Neural progenitor cell (in vitro differentiated cells): ENCODE measurements around the gene CD151. TPM values are rescaled to one million over a fixed set of nuclear protein-coding genes. Genes with fewer than 3 reads are reported as not detected.
A peak's percentile ranks its signal among the peaks of the same experiment; 100 is the strongest.

Experiments used
- DNase-seq: peaks from one replicate; pipeline ENCODE4 v3.0.0-alpha.2; 2016; ENCODE audit warnings: low spot score
- H2AFZ ChIP-seq: fragments of 200-600 bp; sonication (generic); replicated peaks from 2 replicates; pipeline ENCODE4 v1.6.1; 2016; ENCODE audit warnings: antibody characterized with exemption
- H3F3A ChIP-seq: fragments of 200-600 bp; sonication (generic); 2 replicates; pipeline ENCODE4 v1.6.1; 2016; ENCODE audit warnings: antibody characterized with exemption, low read depth
- H3K27ac ChIP-seq: fragments of 200-600 bp; sonication (generic); 2 replicates; pipeline ENCODE4 v1.5.1; 2016; ENCODE audit warnings: mild to moderate bottlenecking
- H3K27me3 ChIP-seq: fragments of 200-600 bp; sonication (generic); 2 replicates; pipeline ENCODE4 v1.6.1; 2016; ENCODE audit warnings: mild to moderate bottlenecking, moderate library complexity
- H3K36me3 ChIP-seq: fragments of 200-600 bp; sonication (generic); 2 replicates; pipeline ENCODE4 v1.5.1; 2016
- H3K4me1 ChIP-seq: fragments of 200-600 bp; sonication (generic); 2 replicates; pipeline ENCODE4 v1.6.1; 2016; ENCODE audit warnings: mixed run types
- H3K4me2 ChIP-seq: fragments of 200-600 bp; sonication (generic); 2 replicates; pipeline ENCODE4 v1.6.1; 2016
- H3K4me3 ChIP-seq: fragments of 200-600 bp; sonication (generic); 2 replicates; pipeline ENCODE4 v1.5.1; 2016
- H3K79me2 ChIP-seq: fragments of 200-600 bp; sonication (generic); 2 replicates; pipeline ENCODE4 v1.6.1; 2016; ENCODE audit warnings: low read depth
- H3K9ac ChIP-seq: fragments of 200-600 bp; sonication (generic); 2 replicates; pipeline ENCODE4 v1.6.1; 2016
- H3K9me3 ChIP-seq: fragments of 200-600 bp; sonication (generic); 2 replicates; pipeline ENCODE4 v1.5.1; 2016; ENCODE audit warnings: low read depth
- H4K20me1 ChIP-seq: fragments of 200-600 bp; sonication (generic); 2 replicates; pipeline ENCODE4 v1.6.1; 2016; ENCODE audit warnings: low read depth
- H3K27ac Mint-ChIP-seq: 3 replicates; pipeline ENCODE4 v1.8.0; 2021; ENCODE audit warnings: mixed read lengths
- H3K27me3 Mint-ChIP-seq: 2 replicates; pipeline ENCODE4 v1.8.0; 2022; ENCODE audit warnings: low read depth, mild to moderate bottlenecking, inconsistent platforms, moderate library complexity, mixed read lengths; ENCODE audit not compliant: insufficient read depth
- H3K36me3 Mint-ChIP-seq: 3 replicates; pipeline ENCODE4 v1.8.0; 2021; ENCODE audit warnings: mixed read lengths
- H3K4me1 Mint-ChIP-seq: 3 replicates; pipeline ENCODE4 v1.8.0; 2021; ENCODE audit warnings: mixed read lengths
- H3K4me3 Mint-ChIP-seq: 3 replicates; pipeline ENCODE4 v1.8.0; 2021; ENCODE audit warnings: mild to moderate bottlenecking, moderate library complexity, mixed read lengths
- H3K9me3 Mint-ChIP-seq: 3 replicates; pipeline ENCODE4 v1.8.0; 2020; ENCODE audit warnings: mixed read lengths
- EZH2 ChIP-seq: fragments of 200-600 bp; sonication (generic); IDR thresholded peaks from 2 replicates; pipeline ENCODE4 v1.6.1; 2017; ENCODE audit warnings: antibody characterized with exemption, mild to moderate bottlenecking, moderate library complexity
- EZH2phosphoT487 ChIP-seq: fragments of 200-600 bp; sonication (generic); IDR thresholded peaks from 2 replicates; pipeline ENCODE4 v1.6.1; 2017; ENCODE audit warnings: antibody characterized with exemption
- total RNA-seq: library from RNA; depleted of rRNA; stranded (reverse); fragments of >200 nt; gene quantifications from 2 replicates; pipeline ENCODE4 v1.2.3, GENCODE V29; 2015; ENCODE audit warnings: low replicate concordance
- TF ChIP-seq, protein P1 (sequence below): fragments of 200-600 bp; sonication (generic); IDR thresholded peaks from 2 replicates; pipeline ENCODE4 v1.5.1; 2017; ENCODE audit warnings: antibody characterized with exemption, mild to moderate bottlenecking

CD151 gene
- total RNA-seq, 1 donor from 2014 or later: 37.4 TPM

DNA sequence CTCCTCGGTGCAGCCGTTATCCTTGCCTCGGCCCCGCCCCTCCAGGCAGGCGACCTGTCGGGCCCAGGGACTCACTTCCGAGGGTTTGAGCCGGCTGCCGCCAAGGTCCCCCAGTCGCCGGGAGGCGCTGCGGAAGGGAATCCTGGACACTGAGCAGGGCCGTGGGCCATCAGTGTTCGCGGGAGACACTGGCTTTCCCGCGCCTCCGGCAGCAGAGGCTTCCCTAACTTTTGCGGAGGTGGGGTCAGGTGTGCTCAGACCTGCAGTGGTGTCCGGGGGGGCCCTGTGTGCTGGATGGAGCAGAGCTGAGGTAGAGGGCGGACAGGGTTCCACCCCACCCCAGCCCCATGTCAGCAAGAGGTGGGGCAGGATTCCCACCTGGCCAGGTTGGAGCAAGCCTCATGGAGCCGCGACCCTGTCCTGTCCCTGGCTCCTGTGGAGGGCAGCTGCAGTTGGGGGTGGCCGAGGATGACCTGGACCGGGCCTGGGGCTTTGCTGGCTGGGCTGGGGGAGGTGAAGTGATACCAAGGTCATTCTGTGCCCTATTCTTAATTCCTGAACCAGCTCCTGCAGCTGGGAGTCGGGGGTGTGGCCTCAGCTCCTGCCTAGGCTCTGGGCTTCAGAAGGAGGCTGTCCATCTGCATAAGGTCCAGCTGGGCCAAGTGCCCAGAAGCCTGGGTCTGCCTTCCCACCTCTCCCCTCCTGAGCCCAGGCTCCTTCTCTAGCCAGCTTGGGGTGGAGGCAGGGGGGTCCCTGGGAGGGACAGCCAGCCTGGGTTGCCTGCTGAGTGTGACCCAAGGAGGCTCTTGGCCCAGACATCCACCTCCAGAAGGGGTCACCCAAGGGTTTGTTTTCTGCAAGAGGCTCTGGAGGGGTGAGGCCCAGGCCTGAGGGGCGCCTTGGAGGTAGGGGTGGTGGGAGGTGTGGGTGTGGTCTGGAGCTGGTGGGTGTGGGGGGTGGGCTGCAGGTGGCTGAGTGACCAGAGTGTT lies 18.3 kb downstream of the CD151 start:
- peaks cover 29% of the 10 kb centered on the region for H3K27me3 ChIP-seq
- peaks cover 36% of the 10 kb centered on the region for H3F3A ChIP-seq
- no peaks in the 10 kb centered on the region for H3K9me3 ChIP-seq
- H3K27ac ChIP-seq: no peak overlapping the region
- H3K9ac ChIP-seq: no peak overlapping the region
- H3K36me3 ChIP-seq: no peaks in the 10 kb centered on the region
- peaks cover 9% of the 10 kb centered on the region for H3K79me2 ChIP-seq
- H3K27me3 Mint-ChIP-seq: peaks cover 6% of the 10 kb centered on the region
- peaks cover 51% of the 10 kb centered on the region for H3K4me1 ChIP-seq
- peak; percentile 77 for DNase-seq
- H3K4me1 Mint-ChIP-seq: peaks cover 20% of the 10 kb centered on the region
- no peaks in the 10 kb centered on the region for H3K9me3 Mint-ChIP-seq
- H4K20me1 ChIP-seq: peaks cover 67% of the 10 kb centered on the region
- H3K4me3 Mint-ChIP-seq: peak overlapping the region; percentile 84
- TF ChIP-seq, protein P1, sequence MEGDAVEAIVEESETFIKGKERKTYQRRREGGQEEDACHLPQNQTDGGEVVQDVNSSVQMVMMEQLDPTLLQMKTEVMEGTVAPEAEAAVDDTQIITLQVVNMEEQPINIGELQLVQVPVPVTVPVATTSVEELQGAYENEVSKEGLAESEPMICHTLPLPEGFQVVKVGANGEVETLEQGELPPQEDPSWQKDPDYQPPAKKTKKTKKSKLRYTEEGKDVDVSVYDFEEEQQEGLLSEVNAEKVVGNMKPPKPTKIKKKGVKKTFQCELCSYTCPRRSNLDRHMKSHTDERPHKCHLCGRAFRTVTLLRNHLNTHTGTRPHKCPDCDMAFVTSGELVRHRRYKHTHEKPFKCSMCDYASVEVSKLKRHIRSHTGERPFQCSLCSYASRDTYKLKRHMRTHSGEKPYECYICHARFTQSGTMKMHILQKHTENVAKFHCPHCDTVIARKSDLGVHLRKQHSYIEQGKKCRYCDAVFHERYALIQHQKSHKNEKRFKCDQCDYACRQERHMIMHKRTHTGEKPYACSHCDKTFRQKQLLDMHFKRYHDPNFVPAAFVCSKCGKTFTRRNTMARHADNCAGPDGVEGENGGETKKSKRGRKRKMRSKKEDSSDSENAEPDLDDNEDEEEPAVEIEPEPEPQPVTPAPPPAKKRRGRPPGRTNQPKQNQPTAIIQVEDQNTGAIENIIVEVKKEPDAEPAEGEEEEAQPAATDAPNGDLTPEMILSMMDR: peak; percentile 49
- TF ChIP-seq EZH2phosphoT487: no peak
- H3K4me3 ChIP-seq: peak overlapping the region; percentile 95
- H3K4me2 ChIP-seq: peak overlapping the region; percentile 99
- no peak overlapping the region for H2AFZ ChIP-seq
- H3K27ac Mint-ChIP-seq: no peak overlapping the region
- H3K36me3 Mint-ChIP-seq: no peaks in the 10 kb centered on the region

DNA sequence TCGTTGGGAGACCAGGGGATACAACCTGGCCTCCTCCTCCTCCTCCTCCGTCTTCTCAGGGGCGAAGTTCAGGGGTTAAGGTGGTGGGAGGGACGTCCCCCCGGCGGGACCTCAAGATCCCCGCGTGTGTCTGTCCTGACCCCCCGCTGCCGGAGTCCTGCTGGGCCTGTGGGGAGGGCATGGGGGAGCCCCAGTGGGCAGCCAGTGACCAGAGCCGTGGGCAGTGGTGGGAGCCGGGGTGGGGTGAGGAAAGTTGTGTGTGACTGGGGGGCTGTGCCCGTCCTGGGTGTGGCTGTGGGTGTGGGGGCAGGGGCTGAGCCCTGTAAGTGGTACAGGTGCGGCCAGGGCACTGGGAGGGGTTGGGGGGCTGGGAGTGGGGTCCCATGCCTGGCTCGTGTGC lies 20.0 kb downstream of the CD151 start:
- Histone ChIP-seq H3K36me3 (no peaks in the 10 kb centered on the region), H2AFZ (no peak overlapping the region), H3K27ac (no peak overlapping the region), H3F3A (peaks cover 36% of the 10 kb centered on the region), H3K79me2 (peaks cover 9% of the 10 kb centered on the region), H3K9me3 (no peaks in the 10 kb centered on the region), H3K4me3 (no peak overlapping the region), H3K4me2 (no peak overlapping the region), H3K9ac (no peak overlapping the region), H3K4me1 (peaks cover 51% of the 10 kb centered on the region), H4K20me1 (peaks cover 73% of the 10 kb centered on the region), H3K27me3 (peaks cover 29% of the 10 kb centered on the region)
- Mint-ChIP-seq H3K9me3 (no peaks in the 10 kb centered on the region), H3K27ac (no peak overlapping the region), H3K4me3 (peak overlapping the region; percentile 48), H3K36me3 (no peaks in the 10 kb centered on the region), H3K27me3 (peaks cover 4% of the 10 kb centered on the region), H3K4me1 (peaks cover 21% of the 10 kb centered on the region)
- TF ChIP-seq, protein P1: no peak
- TF ChIP-seq EZH2 (no peak), EZH2phosphoT487 (no peak)
- no peak for DNase-seq

DNA sequence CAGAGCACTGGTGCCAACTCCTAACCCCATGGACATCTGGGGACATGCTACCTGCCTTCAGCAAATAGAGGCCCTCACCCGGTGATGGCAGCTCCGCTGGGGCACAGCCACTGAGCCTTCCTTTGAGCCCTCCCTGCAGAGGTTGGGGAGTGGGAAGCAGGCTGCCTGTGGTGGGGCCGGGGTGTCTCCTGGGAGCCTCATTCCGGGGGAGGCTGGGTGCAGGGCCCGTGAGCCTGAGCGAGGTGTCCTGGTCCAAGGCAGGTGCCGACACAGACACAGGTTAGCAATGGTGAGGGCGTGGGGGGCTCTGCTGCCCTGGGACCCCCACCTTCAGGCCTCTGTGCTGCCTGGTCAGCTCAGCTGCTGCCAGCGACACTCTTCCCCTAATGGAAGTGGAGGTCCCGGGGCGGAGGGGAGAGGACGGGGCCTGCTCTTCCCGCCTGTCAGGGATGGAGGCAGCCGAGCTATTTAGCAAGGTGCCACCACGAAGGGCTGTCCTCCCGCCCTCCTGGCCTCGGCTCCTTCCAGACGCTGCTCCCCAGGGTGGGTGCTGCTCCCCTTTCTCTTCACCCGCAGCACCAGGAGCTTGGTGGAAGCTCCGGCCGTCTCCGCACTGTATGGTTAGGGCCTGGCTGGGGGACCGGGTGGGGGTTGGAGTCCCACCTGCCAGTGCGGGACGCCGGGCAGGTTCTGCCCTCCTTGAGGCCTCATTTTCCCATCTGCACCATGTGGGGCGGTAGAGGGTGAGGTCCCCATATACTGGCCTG lies 21.1 kb downstream of the CD151 start:
- DNase-seq: no peak
- H3K79me2 ChIP-seq: peaks cover 9% of the 10 kb centered on the region
- H3K4me3 Mint-ChIP-seq: no peak overlapping the region
- peak overlapping the region; percentile 69 for H3K4me2 ChIP-seq
- peaks cover 21% of the 10 kb centered on the region for H3K27me3 ChIP-seq
- TF ChIP-seq EZH2 (no peak), EZH2phosphoT487 (no peak)
- TF ChIP-seq, protein P1: no peak
- no peak overlapping the region for H3K27ac ChIP-seq
- H3K9me3 Mint-ChIP-seq: no peaks in the 10 kb centered on the region
- H3K27me3 Mint-ChIP-seq: peaks cover 4% of the 10 kb centered on the region
- H3K27ac Mint-ChIP-seq: no peak overlapping the region
- H3K4me3 ChIP-seq: no peak overlapping the region
- H3F3A ChIP-seq: peaks cover 32% of the 10 kb centered on the region
- peaks cover 17% of the 10 kb centered on the region for H3K4me1 Mint-ChIP-seq
- no peaks in the 10 kb centered on the region for H3K36me3 ChIP-seq
- H3K4me1 ChIP-seq: peaks cover 46% of the 10 kb centered on the region
- H2AFZ ChIP-seq: no peak overlapping the region
- H3K9ac ChIP-seq: no peak overlapping the region
- no peaks in the 10 kb centered on the region for H3K9me3 ChIP-seq
- H3K36me3 Mint-ChIP-seq: no peaks in the 10 kb centered on the region
- H4K20me1 ChIP-seq: peaks cover 64% of the 10 kb centered on the region
